Liver (tissue), 9 donors: Measurements from ENCODE around the gene CD8A. TPM values are rescaled to one million over a fixed set of nuclear protein-coding genes. Genes with fewer than 3 reads are reported as not detected.

Experiments
- DNase-seq: peaks from one replicate; pipeline ENCODE4 v3.0.0-alpha.2; 2017; ENCODE audit warnings: low spot score
- H3K27ac ChIP-seq, 2 donors: one replicate each; pipeline ENCODE4 v1.7.0; 2013; ENCODE audit warnings: inconsistent platforms in 2 of 2, low read length in 2 of 2, control low read depth in 1 of 2, low read depth in 1 of 2, mild to moderate bottlenecking in 1 of 2
- H3K27me3 ChIP-seq, 4 donors: one replicate each; pipeline versions ENCODE4 v1.6.1 to v1.7.0; 2013; ENCODE audit warnings: low read length in 3 of 4, inconsistent platforms in 1 of 4, mild to moderate bottlenecking in 1 of 4, moderate library complexity in 1 of 4; ENCODE audit not compliant: control insufficient read depth in 4 of 4, insufficient read depth in 4 of 4
- H3K36me3 ChIP-seq, 4 donors: one replicate each; pipeline versions ENCODE4 v1.6.1 to v1.7.0; 2013; ENCODE audit warnings: low read length in 3 of 4, mild to moderate bottlenecking in 3 of 4, low read depth in 1 of 4, moderate library complexity in 1 of 4; ENCODE audit not compliant: control insufficient read depth in 4 of 4, insufficient read depth in 3 of 4
- H3K4me1 ChIP-seq, 4 donors: one replicate each; pipeline versions ENCODE4 v1.6.1 to v1.7.0; 2013; ENCODE audit warnings: low read length in 3 of 4, mild to moderate bottlenecking in 3 of 4, moderate library complexity in 1 of 4; ENCODE audit not compliant: control insufficient read depth in 4 of 4, insufficient read depth in 4 of 4
- H3K4me3 ChIP-seq, 3 donors: one replicate each; pipeline versions ENCODE4 v1.6.1 to v1.7.0; 2013; ENCODE audit warnings: low read length in 3 of 3, control low read depth in 1 of 3, low read depth in 1 of 3, mild to moderate bottlenecking in 1 of 3
- H3K9ac ChIP-seq, 2 donors: one replicate each; pipeline ENCODE4 v1.7.0; 2013; ENCODE audit warnings: low read length in 2 of 2, mild to moderate bottlenecking in 2 of 2, moderate library complexity in 2 of 2, control low read depth in 1 of 2, low read depth in 1 of 2
- H3K9me3 ChIP-seq, 4 donors: one replicate each; pipeline versions ENCODE4 v1.6.1 to v1.7.0; 2013; ENCODE audit warnings: low read length in 3 of 4; ENCODE audit not compliant: control insufficient read depth in 4 of 4
- CTCF ChIP-seq: fragments of 150-350 bp; IDR thresholded peaks from 2 replicates; pipeline ENCODE4 v1.5.1; 2017; ENCODE audit warnings: improper control_type of control experiment, low read depth, low read length; ENCODE audit not compliant: missing input control
- EGR1 ChIP-seq, 2 donors: IDR thresholded peaks; 2 replicates each; pipeline ENCODE4 v1.6.1; 2016 to 2018; ENCODE audit warnings: antibody characterized with exemption in 2 of 2, low read depth in 2 of 2
- FOXA1 ChIP-seq: IDR thresholded peaks from 2 replicates; pipeline ENCODE4 v1.6.1; 2016; ENCODE audit warnings: antibody characterized with exemption
- FOXA2 ChIP-seq: IDR thresholded peaks from 2 replicates; pipeline ENCODE4 v1.6.1; 2016; ENCODE audit warnings: antibody characterized with exemption
- GABPA ChIP-seq, 2 donors: IDR thresholded peaks in 1 of 2; conservative IDR thresholded peaks in 1 of 2; 2 replicates each; pipeline ENCODE4 v1.6.1; 2016; ENCODE audit warnings: antibody characterized with exemption in 2 of 2, mild to moderate bottlenecking in 1 of 2, moderate library complexity in 1 of 2
- HNF4A ChIP-seq, 2 donors: conservative IDR thresholded peaks; 2 replicates each; pipeline ENCODE4 v1.6.1; 2016; ENCODE audit warnings: antibody characterized with exemption in 2 of 2, mild to moderate bottlenecking in 2 of 2
- HNF4G ChIP-seq: IDR thresholded peaks from 2 replicates; pipeline ENCODE4 v1.6.1; 2016; ENCODE audit warnings: antibody characterized with exemption
- JUND ChIP-seq, 2 donors: IDR thresholded peaks; 2 replicates each; pipeline ENCODE4 v1.6.1; 2016; ENCODE audit warnings: antibody characterized with exemption in 2 of 2
- NR2F2 ChIP-seq: IDR thresholded peaks from 2 replicates; pipeline ENCODE4 v1.6.1; 2016; ENCODE audit warnings: antibody characterized with exemption
- RAD21 ChIP-seq, 2 donors: IDR thresholded peaks; 2 replicates each; pipeline ENCODE4 v1.6.1; 2016; ENCODE audit warnings: antibody characterized with exemption in 2 of 2, mild to moderate bottlenecking in 2 of 2
- RXRA ChIP-seq, 2 donors: IDR thresholded peaks; 2 replicates each; pipeline ENCODE4 v1.6.1; 2017 to 2018; ENCODE audit warnings: antibody characterized with exemption in 2 of 2, mild to moderate bottlenecking in 1 of 2
- SP1 ChIP-seq: IDR thresholded peaks from 2 replicates; pipeline ENCODE4 v1.6.1; 2018; ENCODE audit warnings: antibody characterized with exemption, mild to moderate bottlenecking
- TAF1 ChIP-seq: conservative IDR thresholded peaks from 2 replicates; pipeline ENCODE4 v1.6.1; 2016; ENCODE audit warnings: antibody characterized with exemption, mild to moderate bottlenecking
- YY1 ChIP-seq: IDR thresholded peaks from 2 replicates; pipeline ENCODE4 v1.6.1; 2016; ENCODE audit warnings: antibody characterized with exemption, mild to moderate bottlenecking
- ZBTB33 ChIP-seq: IDR thresholded peaks from 2 replicates; pipeline ENCODE4 v1.6.1; 2016; ENCODE audit warnings: antibody characterized with exemption
- WGBS: extraction: QIAGEN DNeasy Blood & Tissue Kit; methylation state at CpG from one replicate; pipeline ENCODE4 v1.1.7; 2013; 5-methylcytosine and 5-hydroxymethylcytosine counted together
- polyA plus RNA-seq, 2 donors: library from polyadenylated mRNA; stranded (reverse) in 1 of 2; unstranded in 1 of 2; fragments of 200-250 nt in 1 of 2; fragments of >200 nt in 1 of 2; fragmentation: Nextera tagmentation in 1 of 2; extraction: Ambion mirVana in 1 of 2; gene quantifications; one replicate each; pipeline versions ENCODE4 v1.2.1 to v1.2.3, GENCODE V29; 2013 to 2015
- total RNA-seq, 2 donors: library from RNA; depleted of rRNA; stranded (reverse); fragments of >200 nt; gene quantifications; one replicate each; pipeline ENCODE4 v1.2.3, GENCODE V29; 2014
- TF ChIP-seq, protein P1 (sequence below): IDR thresholded peaks from 2 replicates; pipeline ENCODE4 v1.6.1; 2016; ENCODE audit warnings: antibody characterized with exemption
- TF ChIP-seq, protein P2 (sequence below): IDR thresholded peaks from 2 replicates; pipeline ENCODE4 v1.6.1; 2016; ENCODE audit warnings: antibody characterized with exemption, mild to moderate bottlenecking
- donor health status: healthy.
- donor health status: healthy.
- donor health status: healthy.
- donor health status: healthy.
- donor health status: healthy.

The CD8A gene
- total and polyA plus RNA-seq, 4 donors, result 0.42 to 1.8 (median 0.69) TPM

DNA sequence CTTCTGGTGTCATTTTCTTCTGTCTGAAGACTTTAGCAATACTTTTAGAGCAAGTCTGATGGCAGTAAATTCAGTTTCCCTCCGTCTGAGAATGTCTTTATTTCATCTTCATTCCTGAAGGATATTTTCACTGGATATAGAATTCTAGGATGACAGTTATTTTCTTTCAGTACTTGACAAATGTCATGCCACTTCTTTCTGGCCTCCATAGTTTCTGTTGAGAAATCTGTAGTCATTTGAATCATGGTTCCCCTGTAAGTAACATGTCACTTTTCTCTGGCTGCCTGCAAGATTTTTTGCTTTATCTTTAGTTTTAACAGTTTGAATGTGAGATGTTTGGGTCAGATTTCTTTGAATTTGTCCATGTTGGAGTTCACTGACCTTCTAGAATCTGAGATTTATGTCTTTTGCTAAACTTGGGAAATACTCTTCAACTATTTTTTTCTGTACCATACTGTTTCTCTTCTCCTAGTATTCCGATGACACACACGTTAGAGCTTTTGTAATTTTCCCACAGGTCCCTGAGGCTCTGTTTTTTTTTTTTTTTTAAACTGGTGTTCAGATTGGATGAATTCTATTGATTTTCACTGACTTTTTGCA lies 40.4 kb downstream of the CD8A start:
- no peak overlapping the region for H3K9ac ChIP-seq
- peaks cover 6 to 24% (median 16%) of the 10 kb centered on the region in 4 donors for H3K36me3 ChIP-seq
- no peak for DNase-seq
- no peaks in the 10 kb centered on the region for H3K27me3 ChIP-seq
- TF ChIP-seq ZBTB33 (no peak), FOXA2 (no peak), CTCF (no peak), YY1 (no peak), SP1 (no peak), EGR1 (IDR thresholded peaks at IDR 0.05; ENCODE audit: low read depth in 2 of 2) (no peak), GABPA (IDR thresholded peaks at IDR 0.05 in 1 of 2, conservative IDR thresholded peaks at IDR 0.05 in 1 of 2) (no peak), FOXA1 (no peak), RXRA (IDR thresholded peaks at IDR 0.05) (no peak), TAF1 (no peak), NR2F2 (no peak), HNF4G (no peak), RAD21 (IDR thresholded peaks at IDR 0.05) (no peak), HNF4A (conservative IDR thresholded peaks at IDR 0.05) (no peak), JUND (IDR thresholded peaks at IDR 0.05) (no peak)
- TF ChIP-seq, protein P1, sequence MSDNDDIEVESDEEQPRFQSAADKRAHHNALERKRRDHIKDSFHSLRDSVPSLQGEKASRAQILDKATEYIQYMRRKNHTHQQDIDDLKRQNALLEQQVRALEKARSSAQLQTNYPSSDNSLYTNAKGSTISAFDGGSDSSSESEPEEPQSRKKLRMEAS, result no peak
- TF ChIP-seq, protein P2, sequence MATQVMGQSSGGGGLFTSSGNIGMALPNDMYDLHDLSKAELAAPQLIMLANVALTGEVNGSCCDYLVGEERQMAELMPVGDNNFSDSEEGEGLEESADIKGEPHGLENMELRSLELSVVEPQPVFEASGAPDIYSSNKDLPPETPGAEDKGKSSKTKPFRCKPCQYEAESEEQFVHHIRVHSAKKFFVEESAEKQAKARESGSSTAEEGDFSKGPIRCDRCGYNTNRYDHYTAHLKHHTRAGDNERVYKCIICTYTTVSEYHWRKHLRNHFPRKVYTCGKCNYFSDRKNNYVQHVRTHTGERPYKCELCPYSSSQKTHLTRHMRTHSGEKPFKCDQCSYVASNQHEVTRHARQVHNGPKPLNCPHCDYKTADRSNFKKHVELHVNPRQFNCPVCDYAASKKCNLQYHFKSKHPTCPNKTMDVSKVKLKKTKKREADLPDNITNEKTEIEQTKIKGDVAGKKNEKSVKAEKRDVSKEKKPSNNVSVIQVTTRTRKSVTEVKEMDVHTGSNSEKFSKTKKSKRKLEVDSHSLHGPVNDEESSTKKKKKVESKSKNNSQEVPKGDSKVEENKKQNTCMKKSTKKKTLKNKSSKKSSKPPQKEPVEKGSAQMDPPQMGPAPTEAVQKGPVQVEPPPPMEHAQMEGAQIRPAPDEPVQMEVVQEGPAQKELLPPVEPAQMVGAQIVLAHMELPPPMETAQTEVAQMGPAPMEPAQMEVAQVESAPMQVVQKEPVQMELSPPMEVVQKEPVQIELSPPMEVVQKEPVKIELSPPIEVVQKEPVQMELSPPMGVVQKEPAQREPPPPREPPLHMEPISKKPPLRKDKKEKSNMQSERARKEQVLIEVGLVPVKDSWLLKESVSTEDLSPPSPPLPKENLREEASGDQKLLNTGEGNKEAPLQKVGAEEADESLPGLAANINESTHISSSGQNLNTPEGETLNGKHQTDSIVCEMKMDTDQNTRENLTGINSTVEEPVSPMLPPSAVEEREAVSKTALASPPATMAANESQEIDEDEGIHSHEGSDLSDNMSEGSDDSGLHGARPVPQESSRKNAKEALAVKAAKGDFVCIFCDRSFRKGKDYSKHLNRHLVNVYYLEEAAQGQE, result no peak
- peaks cover 0 to 5% (median 1%) of the 10 kb centered on the region in 4 donors for H3K9me3 ChIP-seq
- no peak overlapping the region for H3K27ac ChIP-seq
- H3K4me3 ChIP-seq, result no peak overlapping the region
- H3K4me1 ChIP-seq, result no peaks in the 10 kb centered on the region
- 96% methylated on average over 3 of the region's 3 CpGs for WGBS
